ENCODE data around the gene ERVK3-1. TPM values are rescaled to one million over a fixed set of nuclear protein-coding genes. Genes with fewer than 3 reads are reported as not detected.

The ERVK3-1 gene
- total RNA-seq, 4 donors from 2014 or later = 13.3 to 58.9 (median 36.2) TPM

DNA sequence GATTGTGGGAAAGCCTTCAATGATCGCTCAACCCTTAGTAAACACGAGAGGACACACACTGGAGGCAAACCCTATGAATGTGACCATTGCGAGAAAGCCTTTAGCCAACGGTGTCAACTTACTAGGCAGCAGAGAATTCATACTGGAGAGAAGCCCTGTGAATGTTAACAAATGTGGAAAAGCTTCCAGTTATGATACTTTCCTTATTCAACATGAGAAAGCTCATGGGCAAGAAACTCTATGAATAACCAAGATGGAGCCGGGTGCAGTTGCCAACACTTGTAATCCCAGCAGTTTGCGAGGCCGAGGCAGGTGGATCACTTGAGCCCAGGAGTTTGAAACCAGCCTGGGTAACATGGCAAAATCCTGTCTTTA is 42.3 kb upstream of the ERVK3-1 start:
- intact Hi-C loops (cut with DNase I; ENCODE audit: low total_unique reads) (no loop called here), in situ Hi-C loops (cut with MboI; ENCODE audit: low pct_ligation_motif_present in 1 of 4, low pct_unique_long_range_greater_than_20kb in 1 of 4, low sequenced_read_pairs in 3 of 4) (no loop called here)
- Histone ChIP-seq H3K9me3 (peaks cover 99 to 100% of the 10 kb centered on the region in 2 donors), H3K27me3 (no peaks in the 10 kb centered on the region), H3K27ac (no peak overlapping the region), H3K36me3 (peaks cover 0 to 79% (median 33%) of the 10 kb centered on the region in 4 donors), H3K4me1 (no peaks in the 10 kb centered on the region), H3K4me3 (no peak overlapping the region)
- 96 to 100% methylated on average over 4 to 7 of the region's 7 CpGs for WGBS, 2 donors (ENCODE audit: low coverage in 1 of 2)
- TF ChIP-seq EP300 (IDR thresholded peaks at IDR 0.05; ENCODE audit: low read depth) = no peak
- no peak for TF ChIP-seq POLR2AphosphoS5 (IDR thresholded peaks at IDR 0.05)
- TF ChIP-seq POLR2A (IDR thresholded peaks at IDR 0.05) = no peak
- TF ChIP-seq, protein P1, sequence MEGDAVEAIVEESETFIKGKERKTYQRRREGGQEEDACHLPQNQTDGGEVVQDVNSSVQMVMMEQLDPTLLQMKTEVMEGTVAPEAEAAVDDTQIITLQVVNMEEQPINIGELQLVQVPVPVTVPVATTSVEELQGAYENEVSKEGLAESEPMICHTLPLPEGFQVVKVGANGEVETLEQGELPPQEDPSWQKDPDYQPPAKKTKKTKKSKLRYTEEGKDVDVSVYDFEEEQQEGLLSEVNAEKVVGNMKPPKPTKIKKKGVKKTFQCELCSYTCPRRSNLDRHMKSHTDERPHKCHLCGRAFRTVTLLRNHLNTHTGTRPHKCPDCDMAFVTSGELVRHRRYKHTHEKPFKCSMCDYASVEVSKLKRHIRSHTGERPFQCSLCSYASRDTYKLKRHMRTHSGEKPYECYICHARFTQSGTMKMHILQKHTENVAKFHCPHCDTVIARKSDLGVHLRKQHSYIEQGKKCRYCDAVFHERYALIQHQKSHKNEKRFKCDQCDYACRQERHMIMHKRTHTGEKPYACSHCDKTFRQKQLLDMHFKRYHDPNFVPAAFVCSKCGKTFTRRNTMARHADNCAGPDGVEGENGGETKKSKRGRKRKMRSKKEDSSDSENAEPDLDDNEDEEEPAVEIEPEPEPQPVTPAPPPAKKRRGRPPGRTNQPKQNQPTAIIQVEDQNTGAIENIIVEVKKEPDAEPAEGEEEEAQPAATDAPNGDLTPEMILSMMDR (IDR thresholded peaks at IDR 0.05) = no peak
- DNase-seq = no peak

DNA sequence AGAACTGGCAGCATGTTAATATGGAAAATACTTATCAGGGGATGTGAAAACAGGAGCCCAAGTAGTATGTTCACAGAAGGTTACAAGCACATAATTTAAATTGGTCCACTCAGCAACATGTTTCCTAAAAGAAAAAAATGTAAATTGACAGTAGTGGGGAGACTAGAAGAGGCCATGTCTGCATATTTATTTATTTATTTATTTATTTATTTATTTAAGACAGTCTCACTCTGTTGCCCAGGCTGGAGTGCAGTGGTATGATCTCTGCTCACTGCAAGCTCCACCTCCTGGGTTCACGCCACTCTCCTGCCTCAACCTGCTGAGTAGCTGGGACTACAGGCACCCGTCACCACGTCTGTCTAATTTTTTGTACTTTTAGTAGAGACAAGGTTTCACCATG is 40.1 kb upstream of the ERVK3-1 start:
- H3K9me3 ChIP-seq = peaks cover 98 to 99% of the 10 kb centered on the region in 2 donors
- H3K4me1 ChIP-seq = no peaks in the 10 kb centered on the region
- H3K4me3 ChIP-seq = no peak overlapping the region
- DNase-seq = no peak
- TF ChIP-seq POLR2A (IDR thresholded peaks at IDR 0.05) = no peak
- TF ChIP-seq, protein P1 (IDR thresholded peaks at IDR 0.05) = no peak
- H3K36me3 ChIP-seq = peaks cover 0 to 59% (median 24%) of the 10 kb centered on the region in 4 donors
- no peak overlapping the region for H3K27ac ChIP-seq
- WGBS, 2 donors (ENCODE audit: low coverage in 1 of 2) = 99 to 100% methylated on average over 2 to 3 of the region's 3 CpGs
- intact Hi-C loops (cut with DNase I; ENCODE audit: low total_unique reads) = no loop called here
- in situ Hi-C loops (cut with MboI; ENCODE audit: low pct_ligation_motif_present in 1 of 4, low pct_unique_long_range_greater_than_20kb in 1 of 4, low sequenced_read_pairs in 3 of 4) = no loop called here
- no peaks in the 10 kb centered on the region for H3K27me3 ChIP-seq

DNA sequence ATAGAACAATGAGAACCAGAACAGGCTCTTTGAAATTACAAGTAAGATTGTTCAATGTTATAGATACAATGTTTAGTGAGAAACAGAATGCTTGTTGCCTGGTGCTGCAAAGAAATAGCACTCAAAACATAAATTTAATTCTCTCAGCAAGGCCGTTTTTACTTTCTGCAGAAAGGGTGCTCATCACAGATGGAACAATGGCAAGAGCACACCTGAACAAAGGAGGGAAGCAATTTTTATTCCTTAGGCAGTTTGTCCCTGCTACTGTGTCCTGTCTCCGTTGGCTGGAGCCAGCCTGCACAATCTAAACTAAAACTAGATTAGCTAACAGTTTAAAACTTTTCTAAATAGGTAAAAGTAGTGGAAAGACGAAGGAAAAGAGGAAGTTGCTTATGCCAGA is 36.8 kb upstream of the ERVK3-1 start:
- H3K36me3 ChIP-seq = peaks cover 0 to 58% (median 11%) of the 10 kb centered on the region in 4 donors
- no peaks in the 10 kb centered on the region for H3K27me3 ChIP-seq
- peaks cover 94 to 98% of the 10 kb centered on the region in 2 donors for H3K9me3 ChIP-seq
- 90 to 95% methylated on average over 3 of the region's 3 CpGs for WGBS, 2 donors (ENCODE audit: low coverage in 1 of 2)
- TF ChIP-seq POLR2A (IDR thresholded peaks at IDR 0.05) (no peak), POLR2AphosphoS5 (IDR thresholded peaks at IDR 0.05) (no peak), EP300 (IDR thresholded peaks at IDR 0.05; ENCODE audit: low read depth) (no peak)
- TF ChIP-seq, protein P1 (IDR thresholded peaks at IDR 0.05) = no peak
- in situ Hi-C loops (cut with MboI; ENCODE audit: low pct_ligation_motif_present in 1 of 4, low pct_unique_long_range_greater_than_20kb in 1 of 4, low sequenced_read_pairs in 3 of 4) = no loop called here
- H3K27ac ChIP-seq = no peak overlapping the region
- H3K4me3 ChIP-seq = no peak overlapping the region
- intact Hi-C loops (cut with DNase I; ENCODE audit: low total_unique reads) = no loop called here
- H3K4me1 ChIP-seq = no peaks in the 10 kb centered on the region
- DNase-seq = no peak

DNA sequence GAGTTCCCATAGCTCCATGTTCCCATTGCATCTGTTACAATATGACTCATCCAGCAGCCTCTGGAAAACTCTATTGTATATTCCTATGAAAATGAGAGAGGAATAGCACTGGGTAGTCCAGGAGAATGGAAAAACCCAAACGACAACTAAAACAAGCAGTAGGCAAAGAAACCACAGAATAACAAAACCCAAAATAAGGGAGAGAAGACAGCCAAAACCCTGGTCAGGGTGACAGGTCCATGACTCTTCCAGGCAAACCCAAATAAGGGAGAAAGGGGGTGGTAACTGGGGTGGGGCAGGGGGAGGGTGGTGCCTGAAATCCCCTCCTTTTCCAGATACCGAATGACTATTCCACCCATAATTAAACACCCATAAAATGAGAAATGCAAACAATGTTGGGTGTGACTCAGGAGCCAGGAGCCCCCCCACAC is 30.4 kb upstream of the ERVK3-1 start:
- Histone ChIP-seq H3K27ac (no peak overlapping the region), H3K36me3 (peaks cover 0 to 34% (median 5%) of the 10 kb centered on the region in 4 donors), H3K9me3 (peaks cover 48 to 59% of the 10 kb centered on the region in 2 donors), H3K4me3 (no peak overlapping the region), H3K27me3 (no peaks in the 10 kb centered on the region), H3K4me1 (peaks cover 1 to 13% (median 6%) of the 10 kb centered on the region in 4 donors)
- in situ Hi-C loops (cut with MboI; ENCODE audit: low pct_ligation_motif_present in 1 of 4, low pct_unique_long_range_greater_than_20kb in 1 of 4, low sequenced_read_pairs in 3 of 4) = no loop called here
- DNase-seq = no peak
- WGBS, 2 donors (ENCODE audit: low coverage in 1 of 2) = 64% methylated on average over 2 of the region's 2 CpGs; no CpG with 5 or more reads in 1 of the 2 donors
- TF ChIP-seq POLR2AphosphoS5 (IDR thresholded peaks at IDR 0.05) = no peak
- TF ChIP-seq, protein P1 (IDR thresholded peaks at IDR 0.05) = no peak
- TF ChIP-seq EP300 (IDR thresholded peaks at IDR 0.05; ENCODE audit: low read depth) = no peak
- no peak for TF ChIP-seq POLR2A (IDR thresholded peaks at IDR 0.05)
- intact Hi-C loops (cut with DNase I; ENCODE audit: low total_unique reads) = no loop called here

All from transverse colon (tissue), 4 donors.